Stomach (tissue), 4 donors: ENCODE data around the gene ZFR2.

Source experiments
- EP300 ChIP-seq: sonication (generic); formaldehyde crosslinking; IDR thresholded peaks from one replicate; pipeline ENCODE4 v1.6.1; 2017; ENCODE audit warnings: antibody characterized with exemption
- POLR2A ChIP-seq, 4 donors: fragments of 450-650 bp; IDR thresholded peaks; one replicate each; pipeline ENCODE4 v1.6.1; 2016; ENCODE audit warnings: antibody characterized with exemption in 4 of 4, control low read depth in 2 of 4, mild to moderate bottlenecking in 1 of 4, moderate library complexity in 1 of 4

GRCh38 chr19:3890591-3890990, 21.8 kb upstream of the ZFR2 start:
- TF ChIP-seq EP300, result no peak
- TF ChIP-seq POLR2A (IDR thresholded peaks at IDR 0.05), result no peak
